NOMO-1 treated with DMSO at 0.1 percent for 48 hours (cell line): ENCODE results near the gene ARL15.
A peak's percentile ranks its signal among the peaks of the same experiment; 100 is the strongest.

Source experiments
- DNase-seq: peaks from one replicate; lab custom pipeline; 2025; ENCODE audit not compliant: unreplicated experiment; lab: John Stamatoyannopoulos, UW

Gene ARL15

GRCh38 chr5:54162184-54162583, 148.2 kb downstream of the ARL15 start:
- no peak for DNase-seq

DNA sequence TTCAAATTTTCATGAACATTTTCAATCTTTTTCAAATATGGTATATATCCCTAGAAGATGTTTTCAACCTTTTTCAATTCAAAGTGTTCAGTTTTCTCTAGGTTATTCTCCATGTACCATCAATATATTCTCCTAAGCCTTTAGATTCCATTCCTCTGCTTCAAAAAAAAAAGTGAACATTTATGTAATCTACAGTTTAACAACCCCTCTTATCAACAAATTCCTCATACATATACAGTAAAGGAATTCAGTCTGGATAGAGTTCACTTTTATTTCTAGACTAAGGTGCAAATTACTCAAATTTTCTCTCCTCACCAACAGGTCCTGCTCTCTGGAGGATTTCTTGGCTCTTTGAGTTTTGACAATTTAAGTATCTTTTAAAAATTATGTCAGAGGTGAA, 150.0 kb downstream of the ARL15 start:
- DNase-seq, result no peak

DNA sequence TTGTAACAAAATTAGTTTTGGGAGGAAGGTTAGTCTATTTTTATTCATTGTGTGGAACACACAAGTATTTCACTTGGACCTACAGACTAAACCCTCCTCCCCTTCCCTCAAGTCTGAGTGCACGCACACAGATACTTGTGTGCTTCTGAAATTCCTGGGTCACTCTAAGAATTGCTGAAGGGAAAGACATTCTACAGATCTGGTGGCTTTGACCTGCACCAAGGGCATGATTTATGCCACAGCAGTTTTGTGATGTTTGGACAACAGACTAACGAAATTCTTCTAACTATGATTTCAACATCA, 150.5 kb downstream of the ARL15 start:
- DNase-seq, result no peak

GRCh38 chr5:54159153-54159892, 151.1 kb downstream of the ARL15 start:
- peak; percentile 82 for DNase-seq

GRCh38 chr5:54156577-54156976, 153.8 kb downstream of the ARL15 start:
- DNase-seq, result no peak

DNA sequence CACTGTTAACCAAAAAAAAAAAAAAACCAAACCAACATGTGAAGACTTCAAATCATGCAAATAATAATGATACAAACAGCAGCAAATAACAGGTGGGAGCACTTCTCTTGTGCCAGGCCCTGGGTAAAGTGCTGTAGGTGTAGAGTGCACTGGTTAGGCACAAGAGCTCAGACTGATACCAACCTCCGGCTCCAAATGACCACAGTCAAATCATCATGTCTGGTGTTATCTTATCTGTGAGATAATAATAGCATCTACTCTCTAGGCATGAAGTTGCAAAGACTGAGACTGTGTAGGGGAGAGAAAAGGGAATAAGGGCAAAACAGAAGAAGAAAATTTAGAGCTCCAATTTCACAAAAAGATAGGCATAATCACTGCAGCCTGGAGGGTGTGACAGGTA, 159.5 kb downstream of the ARL15 start:
- DNase-seq, result no peak

- no peak for DNase-seq
Observed at GRCh38 chr5:54148858-54149257, 161.5 kb downstream of the ARL15 start.

GRCh38 chr5:54148067-54148845, 162.1 kb downstream of the ARL15 start:
- no peak for DNase-seq

DNA sequence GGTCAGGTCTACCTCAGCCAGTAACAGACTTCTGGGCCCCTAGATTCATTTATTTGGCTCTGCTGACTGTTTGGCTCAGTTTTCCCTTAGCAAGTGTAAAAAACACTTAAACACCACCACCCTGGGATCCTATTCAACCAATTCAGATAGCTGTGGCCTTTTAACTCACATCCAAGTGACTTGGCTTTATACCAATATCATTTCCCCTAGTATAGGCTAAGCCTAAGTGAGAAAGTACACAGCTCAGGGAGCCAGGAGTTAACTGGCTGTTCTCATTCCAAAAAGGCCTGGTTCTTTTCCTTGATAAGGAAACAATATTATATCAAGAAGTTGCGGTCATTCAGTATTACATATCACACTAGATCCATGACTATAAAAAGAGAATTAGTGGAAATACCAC, 163.5 kb downstream of the ARL15 start:
- DNase-seq, result no peak

GRCh38 chr5:54146390-54146789, 164.0 kb downstream of the ARL15 start:
- no peak for DNase-seq

DNA sequence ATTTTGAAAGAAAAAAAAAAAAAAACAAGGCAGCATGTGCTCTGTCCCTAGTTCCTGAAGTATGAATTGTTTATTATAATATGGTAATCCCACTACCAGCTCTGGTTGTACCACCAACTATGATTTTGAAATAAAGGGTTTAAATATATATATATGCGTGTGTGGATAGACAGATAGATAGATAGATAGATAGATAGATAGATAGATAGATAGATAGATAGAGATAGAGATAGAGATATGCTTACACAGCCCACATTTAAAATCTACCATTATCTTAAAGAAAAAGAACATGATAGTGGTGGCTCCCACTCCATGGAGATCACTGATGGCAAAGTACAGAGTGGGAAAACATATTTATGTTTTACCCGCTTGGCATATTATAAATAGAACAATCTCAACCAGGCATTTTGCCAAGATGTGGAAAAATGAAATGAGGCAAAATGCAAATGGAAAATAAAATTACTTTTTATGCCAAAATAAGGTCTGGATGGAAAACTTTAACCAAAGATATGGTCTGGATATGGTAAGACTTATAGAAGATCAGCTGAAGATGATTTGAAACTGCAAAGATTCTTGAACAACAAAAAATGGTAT, 170.0 kb downstream of the ARL15 start:
- no peak for DNase-seq

GRCh38 chr5:54136516-54137440, 173.6 kb downstream of the ARL15 start:
- no peak for DNase-seq

DNA sequence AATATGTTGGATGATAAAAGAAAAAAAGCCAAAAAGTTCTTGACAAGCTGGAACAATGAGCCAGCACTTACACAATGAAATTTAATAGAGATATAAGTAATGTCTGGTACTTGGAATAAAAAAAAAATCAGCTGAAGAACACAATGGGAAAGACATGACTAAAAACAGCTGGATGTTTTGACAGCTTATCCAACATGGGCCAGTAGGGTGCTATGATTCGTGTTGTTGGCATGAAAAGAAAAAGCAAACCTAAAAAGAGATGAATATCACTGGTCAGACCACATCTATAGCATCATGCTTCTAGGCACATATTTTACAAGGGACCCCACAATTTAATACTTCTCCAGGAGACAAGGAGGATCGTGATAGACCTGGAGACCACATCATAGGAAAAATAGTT, 175.3 kb downstream of the ARL15 start:
- no peak for DNase-seq

- no peak for DNase-seq
Observed at GRCh38 chr5:54133917-54134316, 176.5 kb downstream of the ARL15 start.

DNA sequence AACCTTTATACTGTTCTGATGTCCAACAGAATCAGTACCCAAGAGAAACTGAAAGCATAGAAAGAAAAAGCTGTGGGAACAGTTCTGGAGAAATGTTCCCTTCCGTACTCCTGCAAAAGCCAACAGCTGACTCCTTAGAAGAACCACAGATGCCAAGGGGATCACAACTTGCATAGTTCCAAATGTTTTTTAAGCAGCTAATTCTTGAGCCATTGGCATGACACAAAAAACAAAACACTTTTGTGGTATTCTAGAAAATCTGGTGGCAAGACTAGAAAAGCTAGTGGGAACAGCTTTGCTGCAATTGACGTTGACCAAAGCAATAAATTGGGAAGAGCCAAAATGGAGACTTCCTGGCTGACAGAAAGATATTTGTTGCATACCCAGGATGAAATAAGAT, 189.9 kb downstream of the ARL15 start:
- no peak for DNase-seq

DNA sequence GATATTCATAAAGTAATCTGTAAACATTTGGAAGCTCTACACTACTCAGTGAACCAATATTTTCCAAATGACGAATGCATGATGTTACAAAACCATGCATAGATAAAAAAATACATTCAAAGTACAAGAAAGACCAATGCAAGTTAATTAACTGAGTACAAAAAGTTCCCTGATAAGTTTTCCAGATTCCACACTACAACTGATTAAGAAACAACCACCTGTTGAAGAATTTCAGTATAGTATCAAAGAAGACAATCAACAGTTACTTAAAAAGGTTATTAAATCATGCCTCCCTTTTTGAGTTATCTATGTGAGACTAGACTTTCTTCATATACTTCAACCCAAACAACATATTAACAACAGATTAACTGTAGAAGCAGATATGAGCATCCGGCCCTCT, 192.4 kb downstream of the ARL15 start:
- no peak for DNase-seq

- no peak for DNase-seq
Observed at GRCh38 chr5:54115735-54116403, 194.5 kb downstream of the ARL15 start.

DNA sequence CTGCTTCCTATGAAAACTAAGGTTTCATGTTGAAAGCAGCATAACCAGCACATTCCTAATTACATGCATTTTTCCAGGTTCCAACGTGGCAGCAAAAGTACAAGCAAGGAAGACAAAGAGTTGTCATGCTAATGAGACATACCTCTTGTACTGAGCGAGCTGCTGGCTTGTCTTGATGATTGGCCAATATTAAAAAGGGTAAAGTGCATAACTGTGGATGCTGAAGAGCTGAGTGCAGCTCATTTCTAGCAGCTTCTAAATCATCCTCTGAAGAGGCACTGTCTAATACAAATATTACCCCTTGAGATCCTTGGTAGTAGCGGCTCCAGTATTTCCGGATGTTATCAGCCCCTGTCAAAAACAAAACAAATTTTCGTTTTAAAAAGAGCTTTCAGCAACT, 197.3 kb downstream of the ARL15 start:
- DNase-seq, result no peak

- DNase-seq, result no peak
Observed at GRCh38 chr5:54109626-54110330, 200.6 kb downstream of the ARL15 start.

GRCh38 chr5:54108136-54108535, 202.2 kb downstream of the ARL15 start:
- no peak for DNase-seq
